GM23338 (cell line): Measurements from ENCODE around the gene KRT9. TPM values are rescaled to one million over a fixed set of nuclear protein-coding genes. Genes with fewer than 3 reads are reported as not detected.

Experiments
- CTCF ChIP-seq, 2 experiments: fragments of 200-600 bp in 1 of 2; sonication (generic) in 1 of 2; conservative IDR thresholded peaks; 2 replicates each; pipeline versions ENCODE4 v1.5.1 to v1.6.1; 2016 to 2017; ENCODE audit warnings: antibody characterized with exemption in 2 of 2, low read depth in 2 of 2, mild to moderate bottlenecking in 2 of 2, moderate library complexity in 1 of 2
- EZH2 ChIP-seq: fragments of 200-600 bp; sonication (generic); IDR thresholded peaks from one replicate; pipeline ENCODE4 v1.8.0; 2017; ENCODE audit warnings: antibody characterized with exemption, mild to moderate bottlenecking, low read depth; ENCODE audit not compliant: unreplicated experiment
- POLR2AphosphoS5 ChIP-seq: IDR thresholded peaks from 2 replicates; pipeline ENCODE4 v1.6.1; 2016; ENCODE audit warnings: antibody characterized with exemption, low read depth
- STAT1 ChIP-seq: IDR thresholded peaks from one replicate; pipeline ENCODE4 v1.6.1; 2016; ENCODE audit warnings: antibody characterized with exemption; ENCODE audit not compliant: unreplicated experiment
- ZNF114 ChIP-seq: fragments of 250-450 bp; sonication (Bioruptor Pico); IDR thresholded peaks from 2 replicates; pipeline ENCODE4 v1.5.0; 2020; ENCODE audit warnings: mild to moderate bottlenecking, moderate library complexity
- ZNF331 ChIP-seq: fragments of 250-450 bp; sonication (Bioruptor Pico); IDR thresholded peaks from 2 replicates; pipeline ENCODE4 v1.5.0; 2020; ENCODE audit warnings: low read depth, mild to moderate bottlenecking, moderate library complexity
- polyA plus RNA-seq: library from polyadenylated mRNA; unstranded; fragments of >200 nt; fragmentation: Nextera tagmentation; extraction: Ambion mirVana; gene quantifications from 2 replicates; pipeline ENCODE4 v1.2.1, GENCODE V29; 2016
- total RNA-seq: library from RNA; depleted of rRNA; stranded (reverse); fragments of >200 nt; shearing (Covaris generic); gene quantifications from 2 replicates; pipeline ENCODE4 v1.2.3, GENCODE V29; 2014
- TF ChIP-seq, protein P1 (sequence below): fragments of 250-450 bp; sonication (Bioruptor Pico); IDR thresholded peaks from 2 replicates; pipeline ENCODE4 v1.5.0; 2020; ENCODE audit warnings: mild to moderate bottlenecking, moderate library complexity
- TF ChIP-seq, protein P2 (sequence below): IDR thresholded peaks from 2 replicates; pipeline ENCODE4 v1.6.1; 2016; ENCODE audit warnings: antibody characterized with exemption

Gene KRT9
- total and polyA plus RNA-seq, 2 experiments from 2014 or later, result not detected

DNA sequence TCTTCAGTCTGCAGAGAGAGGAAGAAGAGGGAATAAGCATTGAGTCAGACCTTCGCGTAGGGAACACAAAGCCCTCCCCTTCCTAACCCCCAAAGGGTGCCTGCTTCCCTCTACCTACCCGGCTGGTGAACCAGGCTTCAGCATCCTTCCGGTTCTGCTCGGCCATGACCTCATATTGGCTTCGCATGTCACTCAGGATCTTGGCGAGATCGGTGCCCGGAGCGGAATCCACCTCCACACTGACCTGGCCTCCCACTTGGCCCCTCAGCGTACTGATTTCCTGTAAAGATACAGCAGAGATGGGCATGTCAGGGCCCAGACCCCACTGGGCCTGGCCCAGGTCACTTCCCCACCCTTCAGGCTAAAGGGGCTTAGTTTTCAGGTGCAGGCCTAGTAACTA, 47.6 kb downstream of the KRT9 start (continued):
- TF ChIP-seq, protein P1, sequence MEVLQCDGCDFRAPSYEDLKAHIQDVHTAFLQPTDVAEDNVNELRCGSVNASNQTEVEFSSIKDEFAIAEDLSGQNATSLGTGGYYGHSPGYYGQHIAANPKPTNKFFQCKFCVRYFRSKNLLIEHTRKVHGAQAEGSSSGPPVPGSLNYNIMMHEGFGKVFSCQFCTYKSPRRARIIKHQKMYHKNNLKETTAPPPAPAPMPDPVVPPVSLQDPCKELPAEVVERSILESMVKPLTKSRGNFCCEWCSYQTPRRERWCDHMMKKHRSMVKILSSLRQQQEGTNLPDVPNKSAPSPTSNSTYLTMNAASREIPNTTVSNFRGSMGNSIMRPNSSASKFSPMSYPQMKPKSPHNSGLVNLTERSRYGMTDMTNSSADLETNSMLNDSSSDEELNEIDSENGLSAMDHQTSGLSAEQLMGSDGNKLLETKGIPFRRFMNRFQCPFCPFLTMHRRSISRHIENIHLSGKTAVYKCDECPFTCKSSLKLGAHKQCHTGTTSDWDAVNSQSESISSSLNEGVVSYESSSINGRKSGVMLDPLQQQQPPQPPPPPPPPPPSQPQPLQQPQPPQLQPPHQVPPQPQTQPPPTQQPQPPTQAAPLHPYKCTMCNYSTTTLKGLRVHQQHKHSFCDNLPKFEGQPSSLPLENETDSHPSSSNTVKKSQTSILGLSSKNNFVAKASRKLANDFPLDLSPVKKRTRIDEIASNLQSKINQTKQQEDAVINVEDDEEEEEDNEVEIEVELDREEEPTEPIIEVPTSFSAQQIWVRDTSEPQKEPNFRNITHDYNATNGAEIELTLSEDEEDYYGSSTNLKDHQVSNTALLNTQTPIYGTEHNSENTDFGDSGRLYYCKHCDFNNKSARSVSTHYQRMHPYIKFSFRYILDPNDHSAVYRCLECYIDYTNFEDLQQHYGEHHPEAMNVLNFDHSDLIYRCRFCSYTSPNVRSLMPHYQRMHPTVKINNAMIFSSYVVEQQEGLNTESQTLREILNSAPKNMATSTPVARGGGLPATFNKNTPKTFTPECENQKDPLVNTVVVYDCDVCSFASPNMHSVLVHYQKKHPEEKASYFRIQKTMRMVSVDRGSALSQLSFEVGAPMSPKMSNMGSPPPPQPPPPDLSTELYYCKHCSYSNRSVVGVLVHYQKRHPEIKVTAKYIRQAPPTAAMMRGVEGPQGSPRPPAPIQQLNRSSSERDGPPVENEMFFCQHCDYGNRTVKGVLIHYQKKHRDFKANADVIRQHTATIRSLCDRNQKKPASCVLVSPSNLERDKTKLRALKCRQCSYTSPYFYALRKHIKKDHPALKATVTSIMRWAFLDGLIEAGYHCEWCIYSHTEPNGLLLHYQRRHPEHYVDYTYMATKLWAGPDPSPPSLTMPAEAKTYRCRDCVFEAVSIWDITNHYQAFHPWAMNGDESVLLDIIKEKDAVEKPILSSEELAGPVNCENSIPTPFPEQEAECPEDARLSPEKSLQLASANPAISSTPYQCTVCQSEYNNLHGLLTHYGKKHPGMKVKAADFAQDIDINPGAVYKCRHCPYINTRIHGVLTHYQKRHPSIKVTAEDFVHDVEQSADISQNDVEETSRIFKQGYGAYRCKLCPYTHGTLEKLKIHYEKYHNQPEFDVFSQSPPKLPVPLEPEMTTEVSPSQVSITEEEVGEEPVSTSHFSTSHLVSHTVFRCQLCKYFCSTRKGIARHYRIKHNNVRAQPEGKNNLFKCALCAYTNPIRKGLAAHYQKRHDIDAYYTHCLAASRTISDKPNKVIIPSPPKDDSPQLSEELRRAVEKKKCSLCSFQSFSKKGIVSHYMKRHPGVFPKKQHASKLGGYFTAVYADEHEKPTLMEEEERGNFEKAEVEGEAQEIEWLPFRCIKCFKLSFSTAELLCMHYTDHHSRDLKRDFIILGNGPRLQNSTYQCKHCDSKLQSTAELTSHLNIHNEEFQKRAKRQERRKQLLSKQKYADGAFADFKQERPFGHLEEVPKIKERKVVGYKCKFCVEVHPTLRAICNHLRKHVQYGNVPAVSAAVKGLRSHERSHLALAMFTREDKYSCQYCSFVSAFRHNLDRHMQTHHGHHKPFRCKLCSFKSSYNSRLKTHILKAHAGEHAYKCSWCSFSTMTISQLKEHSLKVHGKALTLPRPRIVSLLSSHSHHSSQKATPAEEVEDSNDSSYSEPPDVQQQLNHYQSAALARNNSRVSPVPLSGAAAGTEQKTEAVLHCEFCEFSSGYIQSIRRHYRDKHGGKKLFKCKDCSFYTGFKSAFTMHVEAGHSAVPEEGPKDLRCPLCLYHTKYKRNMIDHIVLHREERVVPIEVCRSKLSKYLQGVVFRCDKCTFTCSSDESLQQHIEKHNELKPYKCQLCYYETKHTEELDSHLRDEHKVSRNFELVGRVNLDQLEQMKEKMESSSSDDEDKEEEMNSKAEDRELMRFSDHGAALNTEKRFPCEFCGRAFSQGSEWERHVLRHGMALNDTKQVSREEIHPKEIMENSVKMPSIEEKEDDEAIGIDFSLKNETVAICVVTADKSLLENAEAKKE (CRISPR knock-in tag), result no peak
- TF ChIP-seq EZH2, result no peak
- no peak for TF ChIP-seq ZNF114 (CRISPR knock-in tag)
- TF ChIP-seq POLR2AphosphoS5, result no peak
- no peak for TF ChIP-seq ZNF331 (CRISPR knock-in tag)
- TF ChIP-seq STAT1, result no peak
- no peak for TF ChIP-seq CTCF (conservative IDR thresholded peaks at IDR 0.05; ENCODE audit: low read depth in 2 of 2)
- TF ChIP-seq, protein P2, sequence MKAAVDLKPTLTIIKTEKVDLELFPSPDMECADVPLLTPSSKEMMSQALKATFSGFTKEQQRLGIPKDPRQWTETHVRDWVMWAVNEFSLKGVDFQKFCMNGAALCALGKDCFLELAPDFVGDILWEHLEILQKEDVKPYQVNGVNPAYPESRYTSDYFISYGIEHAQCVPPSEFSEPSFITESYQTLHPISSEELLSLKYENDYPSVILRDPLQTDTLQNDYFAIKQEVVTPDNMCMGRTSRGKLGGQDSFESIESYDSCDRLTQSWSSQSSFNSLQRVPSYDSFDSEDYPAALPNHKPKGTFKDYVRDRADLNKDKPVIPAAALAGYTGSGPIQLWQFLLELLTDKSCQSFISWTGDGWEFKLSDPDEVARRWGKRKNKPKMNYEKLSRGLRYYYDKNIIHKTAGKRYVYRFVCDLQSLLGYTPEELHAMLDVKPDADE, result no peak
